ENCODE data around the gene AGAP5. TPM values are rescaled to one million over a fixed set of nuclear protein-coding genes. Genes with fewer than 3 reads are reported as not detected.
"Not testable (repeated sequence)": the region's sequence is repeated elsewhere in the genome, so short reads cannot be mapped to it uniquely, and the experiment has no call there.

AGAP5 gene
- polyA plus RNA-seq (ENCODE audit: insufficient read length in 10 of 10) = 10 to 100 TPM in 5 of 10 donors, 1 to 10 TPM in 5; 3.3 to 22.8 (median 9.9) TPM
- long read RNA-seq, donor 1 = 0 reads
- long read RNA-seq, donor 2, partial matches to known transcripts = 0 of 3 reads
- long read RNA-seq, donor 2, other reads (novel, unspliced or antisense) = 0 of 3 reads
- long read RNA-seq, donor 3 = 0 reads
- long read RNA-seq, donor 4, partial matches to known transcripts = 0 of 1 reads
- long read RNA-seq, donor 4, other reads (novel, unspliced or antisense) = 0 of 1 reads
- long read RNA-seq, donor 5, partial matches to known transcripts = 0 of 1 reads
- long read RNA-seq, donor 5, other reads (novel, unspliced or antisense) = 0 of 1 reads
- long read RNA-seq, donor 6 = 0 reads
- long read RNA-seq, donor 7, partial matches to known transcripts = 0 of 2 reads
- long read RNA-seq, donor 7, other reads (novel, unspliced or antisense) = 0 of 2 reads
- long read RNA-seq, donor 8 = 0 reads
- long read RNA-seq, donor 9 = 0 reads

- not testable (repeated sequence) for DNase-seq
These were observed at the start of gene AGAP5 for GRCh38 chr10:73697675-73698159. Gene AGAP5, minus strand, starts transcription at chr10:73698109. Its CDS starts 354 bp downstream, at chr10:73697755.

DNA sequence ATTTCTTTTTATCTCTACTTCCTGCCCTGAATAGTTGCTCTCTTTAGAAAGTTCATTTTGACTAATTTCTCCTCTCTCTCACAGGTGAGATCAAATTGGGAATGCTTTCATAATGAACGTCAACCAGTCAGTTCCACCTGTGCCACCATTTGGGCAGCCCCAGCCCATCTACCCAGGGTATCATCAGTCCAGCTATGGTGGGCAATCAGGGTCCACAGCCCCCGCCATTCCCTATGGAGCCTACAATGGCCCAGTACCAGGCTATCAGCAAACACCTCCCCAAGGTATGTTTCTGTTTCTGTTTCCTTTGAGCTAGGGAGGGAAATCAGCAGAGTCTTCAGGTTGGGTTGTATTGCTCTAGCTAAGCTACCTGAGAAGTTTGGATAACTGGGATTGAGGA lies 48.8 kb upstream of the AGAP5 start:
- no peak for DNase-seq

GRCh38 chr10:73744664-73744975 lies 46.7 kb upstream of the AGAP5 start:
- peak in 2 of 3 donors; percentile 57 to 77 for DNase-seq

GRCh38 chr10:73743905-73744663 lies 46.2 kb upstream of the AGAP5 start, which contains the start of gene SEC24C:
Gene SEC24C, plus strand, starts transcription at chr10:73744372. Its CDS starts 2,461 bp downstream, at chr10:73746833.
- peak; percentile 97 to 99 (median 99) for DNase-seq

DNA sequence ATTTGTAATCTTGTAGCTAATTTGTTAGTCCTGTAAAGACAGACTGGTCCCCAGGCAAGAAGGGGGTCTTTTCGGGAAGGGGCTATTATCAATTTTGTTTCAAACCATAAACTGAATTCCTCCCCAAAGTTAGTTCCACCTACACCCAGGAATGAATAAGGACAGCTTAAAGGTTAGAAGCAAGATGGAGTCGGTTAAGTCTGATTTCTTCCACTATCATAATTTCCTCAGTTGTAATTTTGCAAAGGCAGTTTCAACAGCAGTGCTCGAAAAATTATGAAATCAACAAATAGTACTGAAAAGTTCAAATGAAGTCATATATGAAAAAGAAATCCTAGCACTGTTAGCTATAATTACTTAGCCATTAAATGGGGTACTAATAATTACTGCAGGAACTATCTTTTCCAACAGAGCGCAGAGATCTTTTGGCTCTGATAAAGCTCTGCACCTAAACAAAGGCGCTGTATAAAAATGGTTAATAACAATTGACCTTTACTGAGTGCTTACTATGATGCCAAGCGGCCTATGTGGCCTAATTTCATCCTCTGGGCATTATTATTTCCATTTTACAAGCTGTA lies 45.5 kb upstream of the AGAP5 start:
- DNase-seq = no peak

DNA sequence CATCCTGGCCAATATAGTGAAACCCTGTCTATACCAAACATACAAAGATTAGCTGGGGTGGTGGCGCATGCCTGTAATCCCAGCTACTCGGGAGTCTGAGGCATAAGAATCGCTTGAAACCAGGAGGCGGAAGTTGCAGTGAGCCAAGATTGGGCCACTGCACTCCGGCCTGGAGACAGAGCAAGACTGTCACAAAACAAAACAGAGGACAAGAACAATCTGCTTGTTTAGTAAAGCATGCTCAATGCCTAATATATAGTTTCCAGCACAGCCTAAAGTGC lies 44.5 kb upstream of the AGAP5 start:
- DNase-seq = no peak

GRCh38 chr10:73740501-73741254 lies 42.8 kb upstream of the AGAP5 start:
- not testable (repeated sequence) for DNase-seq

DNA sequence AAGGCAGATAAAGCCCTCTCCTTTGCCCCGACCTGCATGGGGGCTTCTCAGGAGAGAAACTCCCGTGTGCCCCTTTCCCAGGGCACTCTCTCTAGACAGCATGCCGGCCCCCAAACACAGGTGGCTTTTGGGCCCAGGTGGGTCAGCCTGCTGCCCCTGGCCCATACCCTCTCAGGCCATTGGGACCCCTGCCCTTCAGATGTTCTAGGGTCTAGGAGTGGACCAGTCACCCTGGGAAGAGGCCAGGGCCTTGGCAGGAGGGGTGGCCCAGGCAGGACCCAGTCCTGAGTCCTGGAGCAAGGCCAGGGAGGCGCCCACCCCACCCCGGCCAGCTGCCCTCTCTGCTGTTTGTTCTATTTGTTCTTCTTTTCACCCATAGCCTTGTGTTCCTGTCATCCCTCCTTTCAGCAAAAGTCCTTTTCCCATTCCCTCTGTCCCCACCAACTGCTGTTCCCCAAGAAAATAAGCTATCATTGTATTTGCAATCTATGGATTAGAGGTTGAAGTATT lies 36.9 kb upstream of the AGAP5 start:
- no peak for DNase-seq

DNA sequence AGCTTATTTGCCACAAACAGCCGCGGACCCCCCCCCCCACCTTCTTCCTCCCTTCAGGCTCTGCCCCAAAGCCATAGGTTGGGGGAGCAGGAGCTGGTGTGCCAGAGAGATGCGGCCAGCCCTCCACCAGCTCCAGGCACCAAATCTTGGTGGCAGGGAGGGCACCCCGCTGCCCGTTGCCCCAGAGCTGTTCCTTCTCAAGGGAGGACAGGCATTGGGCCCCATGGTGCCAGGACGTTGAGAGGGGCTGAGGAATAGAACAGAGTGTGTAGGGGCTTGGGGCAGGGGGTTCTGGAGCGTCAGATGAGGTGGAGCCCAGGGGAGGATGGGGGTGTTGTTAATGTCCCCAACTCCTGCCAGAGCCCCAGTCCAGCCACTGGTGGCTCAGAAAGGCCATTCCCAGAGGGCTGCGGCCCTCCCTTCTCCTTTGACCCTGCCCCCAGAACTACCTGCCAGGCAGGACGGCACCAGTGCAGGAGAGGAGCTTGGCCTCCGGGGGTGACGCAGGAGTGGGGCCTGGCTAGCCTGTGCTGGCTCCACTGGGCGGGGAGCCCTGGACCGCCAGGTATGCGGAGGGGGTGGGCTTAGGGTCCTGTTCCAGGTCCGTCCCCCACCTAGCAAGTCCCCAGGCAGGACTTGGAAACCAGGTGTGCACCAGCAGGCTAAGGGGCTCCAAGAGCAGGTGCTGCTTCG lies 36.3 kb upstream of the AGAP5 start:
- no peak for DNase-seq

DNA sequence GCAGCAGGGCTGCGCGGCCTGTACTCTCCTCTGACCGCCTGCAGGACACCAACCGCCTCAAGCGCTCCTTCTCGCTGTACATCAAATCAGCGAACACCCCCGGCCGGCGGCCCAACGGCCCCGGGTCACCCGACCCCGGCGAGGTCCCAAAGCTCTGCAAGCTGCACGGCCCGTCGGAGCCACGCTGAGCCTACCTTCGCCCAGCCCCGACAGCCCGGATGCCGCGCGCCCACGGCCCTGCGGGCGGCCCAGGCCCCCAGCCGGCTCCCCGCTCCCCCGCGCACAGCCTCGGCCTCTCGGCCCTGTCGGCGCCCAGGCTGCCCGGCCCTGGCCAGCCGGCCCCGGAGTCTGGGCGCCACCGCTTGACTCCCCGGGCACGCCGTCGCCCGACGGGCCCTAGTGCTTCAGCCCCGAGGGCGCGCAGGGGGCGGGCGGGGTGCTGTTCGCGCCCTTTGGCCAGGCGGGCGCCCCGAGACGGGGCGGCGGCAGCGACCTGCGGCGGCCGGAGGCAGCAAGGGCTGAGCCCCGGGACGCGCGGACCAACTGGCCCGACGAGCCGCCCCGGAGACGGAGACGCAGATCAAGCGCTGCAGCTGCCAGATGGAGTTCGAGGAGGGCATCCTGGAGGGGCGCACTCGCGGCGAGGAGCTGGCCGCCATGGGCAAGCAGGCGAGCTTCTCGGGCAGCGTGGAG lies 35.2 kb upstream of the AGAP5 start:
- DNase-seq = no peak

- DNase-seq = no peak
These were observed 34.5 kb upstream of the AGAP5 start for GRCh38 chr10:73732426-73732825.

- DNase-seq = no peak
These were observed 33.9 kb upstream of the AGAP5 start for GRCh38 chr10:73731588-73732375.

GRCh38 chr10:73730153-73730906 lies 32.4 kb upstream of the AGAP5 start:
- peak; percentile 93 to 97 (median 93) for DNase-seq

- DNase-seq = peak in 1 of 3 donors; percentile 26
These were observed 31.9 kb upstream of the AGAP5 start for GRCh38 chr10:73729781-73730152.

DNA sequence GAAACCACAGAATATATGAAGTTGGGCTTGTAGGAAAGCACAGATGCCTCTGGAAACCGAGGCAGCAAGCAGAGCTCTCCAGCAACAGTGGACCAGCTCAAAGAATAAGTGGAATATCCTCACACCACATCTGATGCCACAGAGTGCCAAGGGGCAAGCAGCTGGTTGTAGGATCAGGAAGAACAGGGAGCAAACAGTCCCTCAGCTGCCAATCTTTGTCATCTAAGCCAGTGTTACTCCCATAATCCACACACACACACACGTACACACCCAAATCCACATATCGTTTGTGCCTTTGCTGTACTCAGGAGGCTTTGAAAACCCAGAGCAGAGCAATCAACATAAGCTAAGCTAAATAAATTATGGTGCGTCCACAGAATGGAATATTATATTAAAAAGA lies 25.6 kb upstream of the AGAP5 start:
- DNase-seq = no peak

DNA sequence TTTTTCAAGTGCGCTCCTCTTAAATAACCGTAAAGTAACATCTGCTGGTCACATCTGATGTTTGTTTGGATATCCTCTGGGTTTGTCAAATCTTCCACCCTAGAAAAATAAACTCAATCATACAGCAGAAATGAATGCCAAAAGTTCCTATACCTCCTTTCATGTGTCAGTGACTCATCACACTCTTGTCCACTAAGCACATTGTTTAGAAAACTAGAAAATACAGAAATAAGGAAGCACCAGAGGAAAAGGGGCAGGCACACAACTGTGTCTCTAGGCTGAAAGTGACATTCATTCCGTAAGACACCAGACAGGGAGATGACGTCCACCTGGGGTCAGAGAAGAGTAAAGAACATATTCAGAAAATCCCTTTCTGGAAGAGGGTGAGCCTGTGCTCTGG lies 22.7 kb upstream of the AGAP5 start:
- DNase-seq = not testable (repeated sequence)

DNA sequence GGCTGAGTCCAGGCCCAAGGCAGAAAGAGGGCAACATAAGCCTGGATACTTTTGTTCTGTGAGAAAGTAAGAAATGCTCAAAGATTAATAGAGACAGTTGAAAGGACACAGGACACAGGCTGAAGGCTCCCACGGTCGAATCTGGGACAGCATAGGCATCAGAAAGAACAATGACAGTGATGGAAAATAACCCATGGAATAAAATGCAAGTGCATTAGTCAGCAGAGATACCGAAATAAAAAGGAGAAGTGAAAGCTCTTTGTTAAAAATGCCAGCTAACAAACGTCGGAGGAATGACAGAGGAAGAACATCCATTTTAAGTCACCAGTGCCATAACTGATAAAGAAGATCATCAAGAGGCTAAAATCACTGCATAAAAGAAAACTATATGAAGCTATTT lies 19.6 kb upstream of the AGAP5 start:
- peak in 1 of 3 donors; percentile 21 for DNase-seq

- DNase-seq = no peak
These were observed 18.3 kb upstream of the AGAP5 start for GRCh38 chr10:73716251-73716650.

Data from muscle of back (tissue), 13 donors.